Nephron progenitor cell (in vitro differentiated cells): ENCODE data around the gene GTSE1.

Experiments used
- DNase-seq: peaks from one replicate; pipeline ENCODE4 v3.0.0; 2021
- H3K27ac Mint-ChIP-seq: 2 replicates; pipeline ENCODE4 v1.8.0; 2021; ENCODE audit warnings: mild to moderate bottlenecking, moderate library complexity, mixed read lengths
- H3K27me3 Mint-ChIP-seq: 2 replicates; pipeline ENCODE4 v1.8.0; 2021; ENCODE audit warnings: mild to moderate bottlenecking, low read depth, mixed read lengths; ENCODE audit not compliant: poor library complexity
- H3K36me3 Mint-ChIP-seq: 2 replicates; pipeline ENCODE4 v1.8.0; 2021; ENCODE audit warnings: low read depth, mixed read lengths
- H3K4me1 Mint-ChIP-seq: 2 replicates; pipeline ENCODE4 v1.8.0; 2021; ENCODE audit warnings: mixed read lengths
- H3K4me3 Mint-ChIP-seq: 2 replicates; pipeline ENCODE4 v1.8.0; 2021; ENCODE audit warnings: mild to moderate bottlenecking, moderate library complexity, mixed read lengths
- H3K9me3 Mint-ChIP-seq: 2 replicates; pipeline ENCODE4 v1.8.0; 2021; ENCODE audit warnings: mild to moderate bottlenecking, moderate library complexity, mixed read lengths
- CTCF ChIP-seq: fragments of 200-600 bp; sonication (generic); IDR thresholded peaks from 2 replicates; pipeline ENCODE4 v1.5.0; 2021; ENCODE audit warnings: antibody characterized with exemption

Gene GTSE1

GRCh38 chr22:46318576-46318975, 21.9 kb downstream of the GTSE1 start:
- no peak for DNase-seq
- Mint-ChIP-seq H3K27ac (no peak overlapping the region), H3K4me3 (no peak overlapping the region), H3K9me3 (no peaks in the 10 kb centered on the region), H3K4me1 (no peaks in the 10 kb centered on the region), H3K27me3 (no peaks in the 10 kb centered on the region), H3K36me3 (peaks cover 62% of the 10 kb centered on the region)
- TF ChIP-seq CTCF = no peak

GRCh38 chr22:46319319-46319718, 22.6 kb downstream of the GTSE1 start:
- no peak overlapping the region for H3K4me3 Mint-ChIP-seq
- H3K27ac Mint-ChIP-seq = peak overlapping the region; percentile 78
- no peak for DNase-seq
- H3K9me3 Mint-ChIP-seq = no peaks in the 10 kb centered on the region
- TF ChIP-seq CTCF = no peak
- H3K27me3 Mint-ChIP-seq = no peaks in the 10 kb centered on the region
- no peaks in the 10 kb centered on the region for H3K4me1 Mint-ChIP-seq
- H3K36me3 Mint-ChIP-seq = peaks cover 68% of the 10 kb centered on the region

- no peak for DNase-seq
- Mint-ChIP-seq H3K27ac (peak overlapping the region; percentile 45), H3K4me1 (no peaks in the 10 kb centered on the region), H3K4me3 (no peak overlapping the region), H3K36me3 (peaks cover 76% of the 10 kb centered on the region), H3K9me3 (no peaks in the 10 kb centered on the region), H3K27me3 (no peaks in the 10 kb centered on the region)
- no peak for TF ChIP-seq CTCF
Measured at GRCh38 chr22:46320166-46320710, 23.6 kb downstream of the GTSE1 start.

- TF ChIP-seq CTCF = no peak
- Mint-ChIP-seq H3K27me3 (no peaks in the 10 kb centered on the region), H3K9me3 (no peaks in the 10 kb centered on the region), H3K4me1 (no peaks in the 10 kb centered on the region), H3K27ac (peak overlapping the region; percentile 32), H3K4me3 (no peak overlapping the region), H3K36me3 (peaks cover 70% of the 10 kb centered on the region)
- DNase-seq = no peak
Measured at GRCh38 chr22:46320716-46321386, 24.2 kb downstream of the GTSE1 start.

- no peak for DNase-seq
- Mint-ChIP-seq H3K4me1 (no peaks in the 10 kb centered on the region), H3K4me3 (no peak overlapping the region), H3K27me3 (no peaks in the 10 kb centered on the region), H3K27ac (no peak overlapping the region), H3K9me3 (no peaks in the 10 kb centered on the region), H3K36me3 (peaks cover 64% of the 10 kb centered on the region)
- TF ChIP-seq CTCF = no peak
Measured at GRCh38 chr22:46322711-46323110, 26.0 kb downstream of the GTSE1 start.

GRCh38 chr22:46323162-46323561, 26.5 kb downstream of the GTSE1 start:
- no peaks in the 10 kb centered on the region for H3K27me3 Mint-ChIP-seq
- peak overlapping the region; percentile 68 for H3K27ac Mint-ChIP-seq
- no peak overlapping the region for H3K4me3 Mint-ChIP-seq
- no peaks in the 10 kb centered on the region for H3K9me3 Mint-ChIP-seq
- peaks cover 62% of the 10 kb centered on the region for H3K36me3 Mint-ChIP-seq
- no peaks in the 10 kb centered on the region for H3K4me1 Mint-ChIP-seq
- no peak for DNase-seq
- TF ChIP-seq CTCF = no peak
